Thyroid gland (tissue), 4 donors: ENCODE measurements around the gene SLC25A42.

Experiments
- POLR2A ChIP-seq, 2 donors: fragments of 450-650 bp; IDR thresholded peaks; one replicate each; pipeline ENCODE4 v1.6.1; 2017; ENCODE audit warnings: antibody characterized with exemption in 2 of 2, mild to moderate bottlenecking in 2 of 2, moderate library complexity in 1 of 2
- TF ChIP-seq, protein P1 (sequence below), 6 experiments: fragments of 200-600 bp in 3 of 6; fragments of 450-650 bp in 3 of 6; sonication (generic) in 3 of 6; IDR thresholded peaks; one replicate each; pipeline ENCODE4 v1.5.1; 2016 to 2019; ENCODE audit warnings: antibody characterized with exemption in 6 of 6, mild to moderate bottlenecking in 2 of 6, inconsistent platforms in 1 of 6, moderate library complexity in 1 of 6

DNA sequence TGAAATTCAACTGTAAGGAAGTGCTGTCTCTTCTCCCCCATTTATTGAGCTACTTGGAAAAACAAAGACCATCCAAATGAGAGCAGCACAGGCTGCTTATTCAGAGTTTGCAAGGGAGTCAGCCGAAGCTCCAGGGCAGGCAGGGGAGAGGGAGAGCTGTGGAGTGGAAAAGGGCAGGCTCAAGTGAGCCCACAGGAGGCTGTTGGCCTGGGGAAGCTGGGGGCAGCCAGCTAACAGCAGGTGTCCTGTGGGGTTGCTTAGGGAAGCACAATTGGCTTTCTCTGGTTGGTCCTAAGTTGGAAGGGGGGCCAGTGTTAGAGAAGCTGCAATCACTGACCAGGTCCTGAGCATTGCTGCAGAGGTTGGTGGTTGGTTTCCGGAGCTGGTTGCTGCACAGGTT is 23.9 kb downstream of the SLC25A42 start:
- TF ChIP-seq, protein P1, sequence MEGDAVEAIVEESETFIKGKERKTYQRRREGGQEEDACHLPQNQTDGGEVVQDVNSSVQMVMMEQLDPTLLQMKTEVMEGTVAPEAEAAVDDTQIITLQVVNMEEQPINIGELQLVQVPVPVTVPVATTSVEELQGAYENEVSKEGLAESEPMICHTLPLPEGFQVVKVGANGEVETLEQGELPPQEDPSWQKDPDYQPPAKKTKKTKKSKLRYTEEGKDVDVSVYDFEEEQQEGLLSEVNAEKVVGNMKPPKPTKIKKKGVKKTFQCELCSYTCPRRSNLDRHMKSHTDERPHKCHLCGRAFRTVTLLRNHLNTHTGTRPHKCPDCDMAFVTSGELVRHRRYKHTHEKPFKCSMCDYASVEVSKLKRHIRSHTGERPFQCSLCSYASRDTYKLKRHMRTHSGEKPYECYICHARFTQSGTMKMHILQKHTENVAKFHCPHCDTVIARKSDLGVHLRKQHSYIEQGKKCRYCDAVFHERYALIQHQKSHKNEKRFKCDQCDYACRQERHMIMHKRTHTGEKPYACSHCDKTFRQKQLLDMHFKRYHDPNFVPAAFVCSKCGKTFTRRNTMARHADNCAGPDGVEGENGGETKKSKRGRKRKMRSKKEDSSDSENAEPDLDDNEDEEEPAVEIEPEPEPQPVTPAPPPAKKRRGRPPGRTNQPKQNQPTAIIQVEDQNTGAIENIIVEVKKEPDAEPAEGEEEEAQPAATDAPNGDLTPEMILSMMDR (IDR thresholded peaks at IDR 0.05): no peak
- TF ChIP-seq POLR2A (IDR thresholded peaks at IDR 0.05): no peak
